ENCODE measurements around the gene TMEM63A.

The TMEM63A gene

GRCh38 chr1:225874431-225874830 is 7.7 kb downstream of the TMEM63A start:
- peak overlapping the region; percentile 86 for H3K27ac ChIP-seq
- TF ChIP-seq CTCF (conservative IDR thresholded peaks at IDR 0.05) (no peak), ZFX (IDR thresholded peaks at IDR 0.05) (no peak)

DNA sequence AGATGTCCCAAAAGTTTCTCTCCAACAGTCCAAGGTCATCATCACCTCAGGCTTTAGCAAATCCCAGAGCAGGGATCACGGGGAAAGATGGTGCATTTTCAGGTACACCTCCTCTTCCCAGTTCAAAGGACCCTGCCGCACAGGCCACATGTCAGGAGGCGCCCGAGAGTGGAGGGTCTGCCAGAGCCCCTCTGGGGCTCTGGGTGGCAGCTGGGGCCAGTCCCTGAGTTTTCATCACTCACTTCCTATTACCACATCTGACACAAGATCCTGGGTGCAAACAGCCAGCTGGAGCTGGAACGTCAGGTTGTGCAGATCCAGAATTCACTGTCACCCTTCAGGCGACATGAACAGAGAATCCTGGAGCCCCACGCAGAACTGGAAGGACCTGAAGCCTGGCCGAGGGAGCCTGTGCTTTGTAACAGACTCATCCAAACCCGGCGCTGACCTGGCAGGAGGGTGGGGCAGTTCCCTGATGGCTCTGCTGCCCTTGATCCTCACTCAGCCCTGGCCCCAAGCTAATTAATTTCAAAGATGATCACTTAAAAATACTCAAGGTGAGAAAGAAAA is 8.8 kb downstream of the TMEM63A start:
- TF ChIP-seq CTCF (conservative IDR thresholded peaks at IDR 0.05) (no peak), ZFX (IDR thresholded peaks at IDR 0.05) (no peak)
- H3K27ac ChIP-seq = no peak overlapping the region

DNA sequence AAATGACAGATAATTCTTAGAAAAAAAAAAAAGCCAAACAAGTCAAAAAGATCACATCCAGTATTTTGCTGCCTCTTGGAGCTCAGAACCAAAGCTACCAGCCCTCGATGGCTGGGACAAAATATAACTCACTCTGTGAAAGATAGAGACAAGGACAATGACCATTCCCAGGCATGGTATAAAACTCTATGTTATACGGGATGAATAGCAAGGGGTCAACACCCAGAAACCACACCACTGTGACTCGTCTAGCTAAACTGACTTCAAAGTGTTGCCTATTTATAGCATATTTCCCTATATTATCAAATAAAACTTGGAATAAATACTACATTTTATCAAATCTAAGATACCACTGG is 10.1 kb downstream of the TMEM63A start:
- TF ChIP-seq CTCF (conservative IDR thresholded peaks at IDR 0.05) = no peak
- no peak for TF ChIP-seq ZFX (IDR thresholded peaks at IDR 0.05)
- no peak overlapping the region for H3K27ac ChIP-seq

DNA sequence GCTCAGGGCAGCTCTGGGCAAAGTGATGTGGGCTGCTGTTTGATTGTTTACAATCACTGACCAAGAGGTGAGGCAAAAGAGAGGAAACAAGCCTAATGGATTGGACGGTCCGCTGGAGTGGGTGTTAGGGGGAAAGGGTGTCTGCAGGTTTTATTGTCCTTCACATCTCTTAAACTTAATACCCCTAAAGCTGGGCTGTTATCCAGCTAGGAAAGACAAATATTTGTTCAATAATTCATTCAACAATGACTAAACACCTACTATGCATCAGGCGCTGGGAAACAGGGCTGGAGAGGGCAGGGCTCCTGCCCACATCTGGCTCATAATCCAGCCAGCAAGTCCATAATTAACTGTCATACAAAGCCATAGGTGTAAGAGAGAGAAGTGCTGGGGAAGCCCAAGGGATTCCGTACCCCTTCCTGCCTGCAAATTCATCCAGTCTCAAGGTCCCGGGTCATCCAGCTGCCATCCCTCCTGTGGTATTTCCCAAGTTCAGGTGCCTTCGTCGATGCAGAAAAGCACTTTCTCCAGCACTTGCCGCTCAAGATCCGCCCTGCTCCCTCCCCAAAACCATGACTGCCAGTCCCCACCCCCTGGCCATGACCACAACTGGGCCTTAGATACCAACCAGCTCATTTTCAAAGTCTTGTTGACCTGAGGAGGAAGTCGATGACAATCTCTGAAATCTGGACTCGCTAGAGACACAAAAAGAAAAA is 10.7 kb downstream of the TMEM63A start:
- no peak overlapping the region for H3K27ac ChIP-seq
- TF ChIP-seq CTCF (conservative IDR thresholded peaks at IDR 0.05) = no peak
- no peak for TF ChIP-seq ZFX (IDR thresholded peaks at IDR 0.05)

- TF ChIP-seq ZFX (IDR thresholded peaks at IDR 0.05) (no peak), CTCF (conservative IDR thresholded peaks at IDR 0.05) (no peak)
- H3K27ac ChIP-seq = no peak overlapping the region
Observed at GRCh38 chr1:225870911-225871310, 11.3 kb downstream of the TMEM63A start.

DNA sequence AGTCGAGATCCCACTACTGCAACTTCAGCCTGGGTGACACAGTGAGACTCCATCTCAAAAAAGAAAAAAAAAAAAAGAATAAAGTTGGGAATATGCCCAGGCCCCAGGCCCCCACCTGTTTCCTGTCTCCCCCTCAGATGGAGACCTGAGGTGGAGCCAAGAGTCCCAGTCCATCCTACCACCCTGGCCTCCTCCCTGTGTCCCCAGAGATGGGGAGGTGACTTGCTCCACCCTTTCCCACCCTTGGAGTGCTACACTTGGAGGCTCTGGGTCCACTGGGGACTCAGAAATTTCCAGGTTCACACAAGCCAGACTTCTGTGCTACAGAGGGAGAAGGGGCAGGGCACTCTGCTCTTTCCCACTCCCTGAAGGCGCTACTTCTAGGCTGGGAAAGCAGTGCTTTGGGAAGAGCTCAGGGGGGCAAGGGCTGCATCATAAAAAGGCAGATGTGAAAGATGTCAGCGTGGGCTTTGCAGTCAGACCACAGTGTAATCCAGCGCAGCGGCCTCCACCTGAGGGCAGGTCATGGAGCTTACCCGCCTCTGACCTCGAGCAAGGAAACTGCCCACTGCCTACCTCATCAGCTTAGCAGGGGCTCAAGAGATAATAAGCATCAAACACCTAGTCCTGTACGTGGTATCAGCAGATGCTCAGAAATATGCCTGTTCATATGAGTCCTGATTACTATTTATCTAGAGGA is 13.4 kb downstream of the TMEM63A start:
- no peak overlapping the region for H3K27ac ChIP-seq
- no peak for TF ChIP-seq ZFX (IDR thresholded peaks at IDR 0.05)
- TF ChIP-seq CTCF (conservative IDR thresholded peaks at IDR 0.05) = no peak

DNA sequence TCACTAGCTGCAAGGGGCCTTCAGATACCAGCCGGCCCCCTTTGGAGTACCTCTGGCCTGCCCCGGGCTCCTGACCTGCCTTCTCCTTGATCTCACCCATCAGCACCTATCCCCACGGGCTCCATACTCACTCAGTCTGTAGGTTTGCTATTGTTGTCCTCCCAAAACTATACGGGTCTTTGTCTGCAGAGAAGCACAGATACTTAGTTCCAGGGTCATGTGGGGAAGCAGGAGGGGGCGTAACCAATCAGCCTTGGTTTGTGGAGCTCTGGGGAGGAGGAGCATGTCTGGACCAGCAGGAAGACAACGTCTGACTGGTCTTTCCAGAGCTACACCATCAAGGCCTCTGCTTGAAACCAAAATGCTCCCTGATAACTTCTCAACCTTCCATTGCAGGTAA is 15.2 kb downstream of the TMEM63A start:
- TF ChIP-seq ZFX (IDR thresholded peaks at IDR 0.05) = no peak
- TF ChIP-seq CTCF (conservative IDR thresholded peaks at IDR 0.05) = no peak
- H3K27ac ChIP-seq = no peak overlapping the region
